ENCODE results near the gene NKAIN2. TPM values are rescaled to one million over a fixed set of nuclear protein-coding genes. Genes with fewer than 3 reads are reported as not detected.

The NKAIN2 gene
- total and polyA plus RNA-seq, 9 of the 15 experiments (the other 6 are each of a cell fraction or from before 2014, with no cell fraction given): not detected

GRCh38 chr6:123956492-123957139 is 153.0 kb downstream of the NKAIN2 start:
- H3K4me2 ChIP-seq (ENCODE audit: insufficient read depth, low read length): no peak overlapping the region
- no peak overlapping the region for H3K9ac ChIP-seq (ENCODE audit: insufficient read depth in 1 of 2, low read depth in 2 of 2, low read length in 2 of 2)
- H3K27me3 ChIP-seq (ENCODE audit: control insufficient read depth in 2 of 2, insufficient read depth in 2 of 2, low read length in 2 of 2): no peaks in the 10 kb centered on the region
- FAIRE-seq (no peak), ATAC-seq (no peak), DNase-seq (ENCODE audit: extremely low read depth in 1 of 4, low spot score in 3 of 4) (no peak)
- H2AFZ ChIP-seq (ENCODE audit: low read depth, low read length): no peak overlapping the region
- TF ChIP-seq NCOA6 (IDR thresholded peaks at IDR 0.05) (no peak), HMG20A (CRISPR knock-in tag; conservative IDR thresholded peaks at IDR 0.05) (no peak), ZNF75A (CRISPR knock-in tag; IDR thresholded peaks at IDR 0.05) (no peak), ADNP (tag; IDR thresholded peaks at IDR 0.05) (no peak), ZNF445 (CRISPR knock-in tag; IDR thresholded peaks at IDR 0.05; ENCODE audit: low read depth) (no peak), ELK1 (CRISPR knock-in tag; IDR thresholded peaks at IDR 0.05) (no peak)
- intact Hi-C loops (cut with micrococcal nuclease): no loop called here
- WGBS (ENCODE audit: insufficient coverage, low coverage, missing lambda C conversion rate): 0% methylated on average over 5 of the region's 5 CpGs
- in situ Hi-C loops (cut with MboI): no loop called here
- no peaks in the 10 kb centered on the region for H3K79me2 ChIP-seq (ENCODE audit: control insufficient read depth, insufficient read depth, low read length)
- ChIA-PET CTCF (ENCODE audit: low intra/inter-chr PET ratio) (no interaction called here), POLR2A (no interaction called here)
- BruUV-seq (replicated peaks): no TSS peak
- no peaks in the 10 kb centered on the region for H3K4me1 ChIP-seq (replicated peaks in 1 of 2; ENCODE audit: control insufficient read depth in 2 of 2, insufficient read depth in 2 of 2, low read length in 2 of 2)
- no peaks in the 10 kb centered on the region; the same call in 1 of the 2 replicates for H3K9me3 ChIP-seq (replicated peaks; ENCODE audit: control insufficient read depth, insufficient read depth, low read depth, low read length)
- no peaks in the 10 kb centered on the region for H4K20me1 ChIP-seq (replicated peaks; ENCODE audit: control insufficient read depth, insufficient read depth, low read length)
- H3K36me3 ChIP-seq (ENCODE audit: control insufficient read depth, insufficient read depth, low read length): no peaks in the 10 kb centered on the region
- no peaks in the 10 kb centered on the region for H3K9me1 ChIP-seq (ENCODE audit: control insufficient read depth, insufficient read depth, low read length)
- no peak overlapping the region for H3K4me3 ChIP-seq
- no peak overlapping the region for H3K27ac ChIP-seq (ENCODE audit: extremely low read depth, low read depth, low read length)
